ENCODE results near the gene TENT5C.

- TF ChIP-seq ESRRG (CRISPR knock-in tag; IDR thresholded peaks at IDR 0.05) (no peak), PATZ1 (CRISPR knock-in tag; IDR thresholded peaks at IDR 0.05; ENCODE audit: borderline replicate concordance) (no peak), ZFP30 (CRISPR knock-in tag; IDR thresholded peaks at IDR 0.05) (no peak), ZFP3 (CRISPR knock-in tag; IDR thresholded peaks at IDR 0.05) (no peak), CREB5 (CRISPR knock-in tag; IDR thresholded peaks at IDR 0.05; ENCODE audit: low read depth) (no peak), ZNF70 (CRISPR knock-in tag; IDR thresholded peaks at IDR 0.05) (no peak), GLIS3 (CRISPR knock-in tag; IDR thresholded peaks at IDR 0.05) (no peak), ISL1 (CRISPR knock-in tag; IDR thresholded peaks at IDR 0.05) (no peak), RARB (CRISPR knock-in tag; IDR thresholded peaks at IDR 0.05) (no peak)
These were observed 25.7 kb downstream of the TENT5C start for GRCh38 chr1:117631359-117632160.

All from SK-N-SH treated with all-trans-retinoic acid at 6 μM for 48 hours (cell line).